Hepatocyte (in vitro differentiated cells): ENCODE measurements around the gene MAD1L1. TPM values are rescaled to one million over a fixed set of nuclear protein-coding genes. Genes with fewer than 3 reads are reported as not detected.

Source experiments
- DNase-seq: peaks from one replicate; pipeline ENCODE4 v3.0.0-alpha.2; 2016; ENCODE audit warnings: low spot score
- H2AFZ ChIP-seq: fragments of 200-600 bp; sonication (generic); 2 replicates; pipeline ENCODE4 v1.6.0; 2016; ENCODE audit warnings: antibody characterized with exemption, mild to moderate bottlenecking
- H3K27ac ChIP-seq: fragments of 200-600 bp; sonication (generic); 2 replicates; pipeline ENCODE4 v1.5.1; 2016; ENCODE audit warnings: mild to moderate bottlenecking
- H3K27me3 ChIP-seq: fragments of 200-600 bp; sonication (generic); 2 replicates; pipeline ENCODE4 v1.6.1; 2016
- H3K36me3 ChIP-seq: fragments of 200-600 bp; sonication (generic); replicated peaks from 2 replicates; pipeline ENCODE4 v1.5.1; 2016; ENCODE audit warnings: low read depth; ENCODE audit not compliant: insufficient read depth
- H3K4me1 ChIP-seq: fragments of 200-600 bp; sonication (generic); 2 replicates; pipeline ENCODE4 v1.5.1; 2016; ENCODE audit warnings: mild to moderate bottlenecking, moderate library complexity; ENCODE audit not compliant: insufficient read depth
- H3K4me2 ChIP-seq: fragments of 200-600 bp; sonication (generic); 2 replicates; pipeline ENCODE4 v1.6.0; 2016
- H3K4me3 ChIP-seq: fragments of 200-600 bp; sonication (generic); 2 replicates; pipeline ENCODE4 v1.5.1; 2016; ENCODE audit warnings: mild to moderate bottlenecking
- H3K79me2 ChIP-seq: fragments of 200-600 bp; sonication (generic); 2 replicates; pipeline ENCODE4 v1.6.0; 2017; ENCODE audit warnings: mild to moderate bottlenecking
- H3K9me2 ChIP-seq: fragments of 200-600 bp; sonication (generic); replicated peaks from 2 replicates; pipeline ENCODE4 v1.6.0; 2017; ENCODE audit warnings: mild to moderate bottlenecking; ENCODE audit not compliant: insufficient read depth
- H3K9me3 ChIP-seq: fragments of 200-600 bp; sonication (generic); 2 replicates; pipeline ENCODE4 v1.5.1; 2016; ENCODE audit warnings: low read depth, mild to moderate bottlenecking
- H4K20me1 ChIP-seq: fragments of 200-600 bp; sonication (generic); 2 replicates; pipeline ENCODE4 v1.6.0; 2016; ENCODE audit warnings: mild to moderate bottlenecking; ENCODE audit not compliant: insufficient read depth, poor library complexity, severe bottlenecking
- EZH2 ChIP-seq: fragments of 200-600 bp; sonication (generic); IDR thresholded peaks from 2 replicates; pipeline ENCODE4 v1.6.1; 2016; ENCODE audit warnings: antibody characterized with exemption, mild to moderate bottlenecking, borderline replicate concordance
- EZH2phosphoT487 ChIP-seq: fragments of 200-600 bp; sonication (generic); IDR thresholded peaks from one replicate; pipeline ENCODE4 v1.6.1; 2018; ENCODE audit warnings: antibody characterized with exemption, mild to moderate bottlenecking, low read depth, moderate library complexity; ENCODE audit not compliant: unreplicated experiment, severe bottlenecking
- WGBS: methylation state at CpG from one replicate; pipeline ENCODE4 v1.1.6; 2016; ENCODE audit warnings: low lambda C conversion rate; ENCODE audit errors: missing lambda C conversion rate; 5-methylcytosine and 5-hydroxymethylcytosine counted together
- polyA plus RNA-seq: library from polyadenylated mRNA; unstranded; fragments of >200 nt; fragmentation: Nextera tagmentation; extraction: Ambion mirVana; gene quantifications from 2 replicates; pipeline ENCODE4 v1.2.1, GENCODE V29; 2016
- total RNA-seq: library from RNA; depleted of rRNA; stranded (reverse); fragments of >200 nt; gene quantifications from 2 replicates; pipeline ENCODE4 v1.2.3, GENCODE V29; 2014
- TF ChIP-seq, protein P1 (sequence below): fragments of 200-600 bp; sonication (generic); IDR thresholded peaks from 2 replicates; pipeline ENCODE4 v1.5.1; 2016; ENCODE audit warnings: antibody characterized with exemption, mild to moderate bottlenecking; ENCODE audit not compliant: poor library complexity

The MAD1L1 gene
- total and polyA plus RNA-seq, 2 experiments from 2014 or later, result 30.7 to 31.0 TPM

- H3K9me3 ChIP-seq, result no peaks in the 10 kb centered on the region
- 98% methylated on average over 18 of the region's 18 CpGs for WGBS
Observed at GRCh38 chr7:2084331-2084730, 148.4 kb downstream of the MAD1L1 start.

DNA sequence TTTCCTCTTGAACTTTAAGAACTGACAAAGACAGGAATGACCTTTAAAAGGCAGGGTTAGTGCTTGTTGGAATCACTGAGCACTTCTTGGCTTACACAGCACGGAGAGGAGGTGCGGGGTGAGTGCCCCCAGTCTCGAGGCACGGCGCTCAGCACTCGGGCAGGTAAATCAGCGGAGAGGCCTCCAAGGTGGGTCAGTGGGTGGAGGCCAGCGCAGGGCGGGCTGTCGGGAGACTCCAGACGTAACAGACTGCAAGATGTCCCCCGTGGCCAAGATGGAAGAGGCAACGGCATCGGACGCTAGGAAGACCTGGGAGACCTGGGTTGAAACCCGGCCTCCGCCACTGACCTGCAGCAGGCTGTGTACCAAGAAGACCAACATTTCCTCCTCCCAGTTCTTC, 149.4 kb downstream of the MAD1L1 start:
- no peak overlapping the region for H3K27ac ChIP-seq
- no peak for DNase-seq
- 93% methylated on average over 17 of the region's 17 CpGs for WGBS

More at GRCh38 chr7:2084331-2084730, 148.4 kb downstream of the MAD1L1 start:
- no peaks in the 10 kb centered on the region for H3K79me2 ChIP-seq
- no peaks in the 10 kb centered on the region for H3K36me3 ChIP-seq
- no peak overlapping the region for H3K27ac ChIP-seq
- no peak overlapping the region for H2AFZ ChIP-seq
- H3K4me1 ChIP-seq, result peaks cover 3% of the 10 kb centered on the region
- H3K4me3 ChIP-seq, result no peak overlapping the region
- no peaks in the 10 kb centered on the region for H3K27me3 ChIP-seq
- no peaks in the 10 kb centered on the region for H3K9me2 ChIP-seq
- no peaks in the 10 kb centered on the region for H4K20me1 ChIP-seq
- no peak overlapping the region for H3K4me2 ChIP-seq
- no peak for DNase-seq
- TF ChIP-seq EZH2phosphoT487 (no peak), EZH2 (no peak)
- TF ChIP-seq, protein P1, sequence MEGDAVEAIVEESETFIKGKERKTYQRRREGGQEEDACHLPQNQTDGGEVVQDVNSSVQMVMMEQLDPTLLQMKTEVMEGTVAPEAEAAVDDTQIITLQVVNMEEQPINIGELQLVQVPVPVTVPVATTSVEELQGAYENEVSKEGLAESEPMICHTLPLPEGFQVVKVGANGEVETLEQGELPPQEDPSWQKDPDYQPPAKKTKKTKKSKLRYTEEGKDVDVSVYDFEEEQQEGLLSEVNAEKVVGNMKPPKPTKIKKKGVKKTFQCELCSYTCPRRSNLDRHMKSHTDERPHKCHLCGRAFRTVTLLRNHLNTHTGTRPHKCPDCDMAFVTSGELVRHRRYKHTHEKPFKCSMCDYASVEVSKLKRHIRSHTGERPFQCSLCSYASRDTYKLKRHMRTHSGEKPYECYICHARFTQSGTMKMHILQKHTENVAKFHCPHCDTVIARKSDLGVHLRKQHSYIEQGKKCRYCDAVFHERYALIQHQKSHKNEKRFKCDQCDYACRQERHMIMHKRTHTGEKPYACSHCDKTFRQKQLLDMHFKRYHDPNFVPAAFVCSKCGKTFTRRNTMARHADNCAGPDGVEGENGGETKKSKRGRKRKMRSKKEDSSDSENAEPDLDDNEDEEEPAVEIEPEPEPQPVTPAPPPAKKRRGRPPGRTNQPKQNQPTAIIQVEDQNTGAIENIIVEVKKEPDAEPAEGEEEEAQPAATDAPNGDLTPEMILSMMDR, result no peak

DNA sequence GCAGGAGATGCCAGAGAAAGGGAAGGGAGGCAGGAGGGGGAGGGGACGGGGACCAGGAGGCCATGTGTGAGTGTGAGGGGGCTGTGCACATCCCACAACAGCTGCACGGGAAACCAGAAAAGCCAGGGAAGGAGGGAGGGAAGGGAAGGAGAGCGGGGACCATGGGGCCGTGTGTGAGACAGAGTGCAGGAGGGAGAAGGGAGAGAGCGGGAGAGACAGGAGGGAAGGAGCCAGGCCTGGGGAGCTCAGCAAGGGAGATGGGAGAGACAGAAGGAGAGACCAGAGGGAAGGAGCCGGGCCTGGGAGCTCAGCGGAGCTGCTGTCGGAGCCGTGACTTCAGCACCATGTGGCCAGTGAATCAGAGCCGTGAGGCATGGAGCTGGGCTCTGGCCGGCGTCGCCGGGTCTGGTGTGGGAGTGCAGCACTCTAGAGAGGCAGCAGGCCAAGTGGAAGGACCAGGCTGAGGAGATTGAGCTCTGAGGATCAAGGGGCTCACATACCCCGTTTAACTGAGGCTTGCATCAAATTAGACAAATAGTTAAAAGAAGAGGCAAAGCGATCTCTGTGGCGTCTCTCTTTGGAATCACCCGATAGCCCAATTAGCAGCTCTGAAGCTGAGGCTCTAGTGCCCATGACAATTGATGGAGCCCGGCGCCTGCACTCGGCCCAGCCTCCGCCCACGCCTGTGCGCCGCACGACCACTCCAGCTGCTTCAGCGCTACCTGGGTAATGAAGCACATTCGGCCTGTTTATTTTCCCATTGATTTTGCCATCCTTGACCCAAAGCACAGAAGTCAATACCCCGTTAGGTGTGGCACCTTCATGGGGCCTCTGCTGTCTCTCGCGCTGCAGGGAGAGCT, 150.4 kb downstream of the MAD1L1 start:
- peak overlapping the region; percentile 12 for H3K27ac ChIP-seq
- H4K20me1 ChIP-seq, result no peaks in the 10 kb centered on the region
- H3K4me2 ChIP-seq, result no peak overlapping the region
- no peaks in the 10 kb centered on the region for H3K36me3 ChIP-seq
- H3K27me3 ChIP-seq, result no peaks in the 10 kb centered on the region
- no peak overlapping the region for H3K4me3 ChIP-seq
- no peaks in the 10 kb centered on the region for H3K9me3 ChIP-seq
- H3K79me2 ChIP-seq, result no peaks in the 10 kb centered on the region
- TF ChIP-seq EZH2phosphoT487 (no peak), EZH2 (no peak)
- TF ChIP-seq, protein P1, result no peak
- H3K4me1 ChIP-seq, result peaks cover 3% of the 10 kb centered on the region
- no peak overlapping the region for H2AFZ ChIP-seq
- peak; percentile 73 for DNase-seq
- no peaks in the 10 kb centered on the region for H3K9me2 ChIP-seq
- WGBS, result 76% methylated on average over 26 of the region's 31 CpGs

More for the DNA sequence above, 149.4 kb downstream of the MAD1L1 start:
- peaks cover 3% of the 10 kb centered on the region for H3K4me1 ChIP-seq
- H3K36me3 ChIP-seq, result no peaks in the 10 kb centered on the region
- no peak overlapping the region for H3K4me3 ChIP-seq
- no peaks in the 10 kb centered on the region for H3K79me2 ChIP-seq
- TF ChIP-seq EZH2 (no peak), EZH2phosphoT487 (no peak)
- TF ChIP-seq, protein P1, result no peak
- H2AFZ ChIP-seq, result no peak overlapping the region
- H4K20me1 ChIP-seq, result no peaks in the 10 kb centered on the region
- no peaks in the 10 kb centered on the region for H3K9me3 ChIP-seq
- H3K27me3 ChIP-seq, result no peaks in the 10 kb centered on the region
- H3K4me2 ChIP-seq, result no peak overlapping the region
- no peaks in the 10 kb centered on the region for H3K9me2 ChIP-seq
